GM12891 (cell line): ENCODE data around the gene LEP.

Source experiments
- DNase-seq: peaks from one replicate; pipeline ENCODE4 v3.0.0; 2011; ENCODE audit warnings: low spot score; ENCODE audit not compliant: insufficient read length
- FAIRE-seq: peaks from 2 replicates; lab custom pipeline; 2011; peaks lifted over from hg19 to GRCh38; lab: Jason Lieb, UNC
- PAX5 ChIP-seq: IDR thresholded peaks from 2 replicates; pipeline ENCODE4 v1.6.1; 2011; ENCODE audit warnings: low read length, moderate library complexity, mild to moderate bottlenecking; ENCODE audit not compliant: insufficient read depth, severe bottlenecking
- POLR2A ChIP-seq: IDR thresholded peaks from 2 replicates; pipeline ENCODE4 v1.6.1; 2011; ENCODE audit warnings: low read depth, low read length, control low read depth
- POLR2AphosphoS5 ChIP-seq: IDR thresholded peaks from 2 replicates; pipeline ENCODE4 v1.6.1; 2011; ENCODE audit warnings: low read depth, low read length, control low read depth
- POU2F2 ChIP-seq: IDR thresholded peaks from 2 replicates; pipeline ENCODE4 v1.6.1; 2011; ENCODE audit warnings: low read depth, mild to moderate bottlenecking, control low read depth, low read length, moderate library complexity
- SPI1 ChIP-seq: IDR thresholded peaks from 2 replicates; pipeline ENCODE4 v1.6.1; 2011; ENCODE audit warnings: low read depth, low read length, control low read depth
- TAF1 ChIP-seq: IDR thresholded peaks from 2 replicates; pipeline ENCODE4 v1.6.1; 2011; ENCODE audit warnings: low read depth, low read length, control low read depth

Gene LEP

GRCh38 chr7:128243273-128243672 lies 2.2 kb downstream of the LEP start:
- no peak for DNase-seq
- TF ChIP-seq POU2F2: no peak
- no peak for TF ChIP-seq POLR2AphosphoS5
- no peak for TF ChIP-seq POLR2A
- TF ChIP-seq SPI1: no peak
- TF ChIP-seq TAF1: no peak
- no peak for FAIRE-seq

- TF ChIP-seq POLR2AphosphoS5: no peak
- no peak for TF ChIP-seq POLR2A
- no peak for TF ChIP-seq POU2F2
- no peak for TF ChIP-seq PAX5
- no peak for TF ChIP-seq TAF1
- TF ChIP-seq SPI1: no peak
- FAIRE-seq (no peak), DNase-seq (no peak)
These were observed 3.8 kb downstream of the LEP start for GRCh38 chr7:128244861-128245260.

GRCh38 chr7:128247108-128247507 lies 6.0 kb downstream of the LEP start:
- DNase-seq (no peak), FAIRE-seq (no peak)
- no peak for TF ChIP-seq POLR2A
- TF ChIP-seq TAF1: no peak
- no peak for TF ChIP-seq PAX5
- no peak for TF ChIP-seq POLR2AphosphoS5
- no peak for TF ChIP-seq POU2F2

- DNase-seq: no peak
- no peak for TF ChIP-seq SPI1
- no peak for TF ChIP-seq POU2F2
- no peak for TF ChIP-seq PAX5
- TF ChIP-seq TAF1: no peak
- TF ChIP-seq POLR2AphosphoS5: no peak
- TF ChIP-seq POLR2A: no peak
- FAIRE-seq: no peak
These were observed 6.6 kb downstream of the LEP start for GRCh38 chr7:128247640-128248194.

GRCh38 chr7:128251337-128251736 lies 10.3 kb downstream of the LEP start:
- DNase-seq: no peak
- no peak for TF ChIP-seq POLR2AphosphoS5
- no peak for TF ChIP-seq SPI1
- TF ChIP-seq POU2F2: no peak
- no peak for TF ChIP-seq PAX5
- no peak for TF ChIP-seq TAF1
- no peak for TF ChIP-seq POLR2A
- FAIRE-seq: no peak

- FAIRE-seq: no peak
- DNase-seq: no peak
- no peak for TF ChIP-seq POLR2AphosphoS5
- TF ChIP-seq POLR2A: no peak
- no peak for TF ChIP-seq SPI1
These were observed 12.6 kb downstream of the LEP start for GRCh38 chr7:128253701-128254100.

GRCh38 chr7:128254470-128254869 lies 13.4 kb downstream of the LEP start:
- DNase-seq (no peak), FAIRE-seq (no peak)
- TF ChIP-seq PAX5: no peak
- no peak for TF ChIP-seq SPI1
- no peak for TF ChIP-seq POLR2AphosphoS5
- no peak for TF ChIP-seq POLR2A
- no peak for TF ChIP-seq POU2F2
- TF ChIP-seq TAF1: no peak

- no peak for TF ChIP-seq POLR2A
- no peak for TF ChIP-seq TAF1
- TF ChIP-seq SPI1: no peak
- TF ChIP-seq POU2F2: no peak
- no peak for TF ChIP-seq POLR2AphosphoS5
- TF ChIP-seq PAX5: no peak
- FAIRE-seq (no peak), DNase-seq (no peak)
These were observed 14.2 kb downstream of the LEP start for GRCh38 chr7:128255271-128255670.

GRCh38 chr7:128257458-128257857 lies 16.4 kb downstream of the LEP start:
- no peak for DNase-seq
- TF ChIP-seq POU2F2 (no peak), POLR2AphosphoS5 (no peak), PAX5 (no peak), TAF1 (no peak), POLR2A (no peak), SPI1 (no peak)
- FAIRE-seq: no peak
